HG02981 (cell line): ENCODE results near the gene RAD51B.

Source experiments
- ATAC-seq: cut with Tn5 transposase; IDR thresholded peaks from one replicate; pipeline ENCODE4 v1.9.1; 2021; ENCODE audit warnings: mild to moderate bottlenecking, moderate library complexity; ENCODE audit not compliant: unreplicated experiment

Gene RAD51B

GRCh38 chr14:68140076-68140741, 320.6 kb downstream of the RAD51B start:
- ATAC-seq, result no peak

DNA sequence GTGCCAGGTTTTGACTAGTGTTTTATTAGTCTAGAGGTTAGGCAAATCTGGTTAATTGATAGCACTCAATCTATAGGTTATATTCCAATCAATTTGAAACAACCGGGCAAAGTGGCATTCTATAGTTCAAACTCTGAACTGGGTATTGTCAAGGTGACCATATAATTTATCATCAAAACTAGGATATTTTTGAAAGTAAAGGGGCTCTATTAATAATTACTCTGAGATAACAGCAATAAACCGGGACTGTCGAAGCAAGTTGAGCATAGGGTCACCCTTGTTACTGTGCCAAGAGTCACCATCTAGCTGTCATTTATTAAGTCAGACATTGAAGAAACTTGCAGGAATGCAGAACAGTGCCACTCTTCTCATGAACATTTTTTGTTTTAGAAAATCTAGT, 321.2 kb downstream of the RAD51B start:
- ATAC-seq, result no peak

DNA sequence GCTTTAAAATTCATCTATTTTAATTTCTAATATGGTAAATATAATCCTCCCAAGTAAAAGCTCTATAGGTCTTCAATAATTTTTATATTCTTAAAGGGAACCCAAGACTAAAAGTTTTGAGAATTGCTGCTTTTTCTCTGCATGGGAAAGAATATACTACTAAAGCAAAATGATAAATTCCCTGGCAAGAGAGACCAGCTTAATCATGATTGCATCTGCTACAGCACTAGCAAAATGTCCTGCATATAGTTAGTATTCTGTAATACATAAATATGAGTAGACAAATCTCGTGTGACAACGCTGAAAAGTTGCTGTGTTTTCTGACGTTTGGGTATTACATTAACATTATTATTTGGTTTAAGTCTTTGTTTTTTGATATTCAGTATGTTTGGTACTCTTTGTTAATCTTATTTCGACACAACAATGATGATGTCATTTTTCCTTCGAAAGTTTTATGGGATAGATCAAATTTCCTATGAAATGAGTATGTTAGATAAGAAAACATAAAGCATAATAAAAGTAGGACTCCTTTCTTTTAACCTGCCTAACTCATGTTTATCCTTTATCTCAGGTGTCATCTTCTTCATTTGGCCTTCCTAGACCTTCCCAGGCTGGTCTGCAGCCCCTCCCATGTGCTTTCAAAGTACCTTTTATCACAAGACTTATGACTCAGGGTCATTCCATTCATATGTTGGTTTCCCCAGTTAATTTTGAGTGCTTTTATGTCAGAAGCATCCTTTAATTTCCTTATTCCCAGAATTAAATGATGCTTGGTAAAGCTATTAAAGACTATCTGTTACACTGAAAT, 321.9 kb downstream of the RAD51B start:
- ATAC-seq, result no peak

- no peak for ATAC-seq
These were observed 323.8 kb downstream of the RAD51B start for GRCh38 chr14:68143341-68143841.

- no peak for ATAC-seq
These were observed 324.6 kb downstream of the RAD51B start for GRCh38 chr14:68144051-68144681.

- no peak for ATAC-seq
These were observed 325.5 kb downstream of the RAD51B start for GRCh38 chr14:68145036-68145435.

DNA sequence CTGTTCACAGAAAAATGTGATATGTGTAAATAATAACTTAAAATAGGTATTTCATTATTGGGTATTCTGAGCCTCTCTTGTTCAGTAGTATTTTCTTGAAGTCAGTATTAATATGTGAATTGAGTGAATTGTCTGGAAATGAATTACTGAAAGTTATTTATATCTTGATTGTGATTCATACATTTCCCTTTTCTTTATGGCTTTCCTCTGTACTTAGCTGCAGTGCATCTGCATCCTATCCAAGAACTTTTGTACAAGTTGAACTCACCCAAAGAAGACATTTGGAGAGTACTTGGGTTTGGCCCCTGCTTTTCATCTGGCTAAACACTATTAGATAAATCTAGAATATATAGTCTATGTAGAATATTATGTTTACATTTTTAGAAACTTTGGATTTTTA, 326.0 kb downstream of the RAD51B start:
- ATAC-seq, result no peak

DNA sequence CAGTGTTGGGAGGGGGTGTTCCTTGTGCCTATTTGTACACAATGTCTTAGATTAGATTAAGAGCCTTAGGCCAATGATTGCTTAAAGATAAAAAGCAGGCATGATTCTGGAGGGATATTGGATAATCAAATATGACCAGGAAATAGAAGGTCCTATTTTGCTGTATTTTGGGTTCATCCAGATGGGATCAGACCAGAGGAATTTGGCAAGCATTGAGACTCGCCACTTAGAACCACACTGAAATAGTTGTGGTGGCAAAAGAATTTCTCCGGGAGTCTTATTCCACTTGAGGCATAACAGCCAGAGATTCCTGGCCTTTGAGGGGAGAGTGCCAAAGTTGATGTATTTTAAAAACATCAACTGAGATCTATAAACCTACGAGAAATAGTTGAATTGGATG, 327.2 kb downstream of the RAD51B start:
- ATAC-seq, result no peak

DNA sequence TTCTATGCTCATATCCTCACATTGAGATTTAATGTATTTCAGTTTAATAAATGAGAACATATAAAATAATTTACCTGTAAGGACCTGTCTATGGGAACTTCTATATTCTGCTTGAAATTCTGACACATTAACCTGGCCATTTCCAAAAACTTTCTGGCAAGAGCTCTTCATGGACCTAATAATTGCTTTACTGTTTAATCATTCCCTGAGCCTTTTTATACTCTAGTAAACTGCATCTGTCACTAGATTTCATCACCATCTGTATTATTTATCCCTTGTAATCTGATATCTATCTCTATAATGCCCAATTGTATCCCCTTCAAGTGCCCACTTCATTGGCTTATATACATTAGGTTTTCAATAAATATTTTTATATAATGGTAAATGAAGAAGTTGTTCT, 327.7 kb downstream of the RAD51B start:
- no peak for ATAC-seq

DNA sequence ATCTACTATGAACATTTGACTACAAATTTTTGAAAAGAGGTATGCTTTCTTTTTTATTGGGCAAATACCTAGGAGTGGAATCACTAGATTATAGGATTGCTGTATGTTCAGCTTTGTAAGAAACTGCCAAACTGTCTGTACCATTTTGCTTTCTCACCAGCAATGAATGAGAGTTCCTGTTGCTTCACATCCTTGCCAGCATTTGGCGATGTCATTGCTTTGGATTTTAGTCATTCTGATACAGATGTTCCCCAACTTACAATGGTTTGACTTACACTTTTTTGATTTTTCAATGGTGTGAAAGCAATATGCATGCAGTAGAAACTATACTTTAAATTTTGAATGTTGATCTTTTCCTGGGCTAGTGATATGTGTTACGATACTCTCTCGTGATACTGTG, 328.7 kb downstream of the RAD51B start:
- no peak for ATAC-seq

DNA sequence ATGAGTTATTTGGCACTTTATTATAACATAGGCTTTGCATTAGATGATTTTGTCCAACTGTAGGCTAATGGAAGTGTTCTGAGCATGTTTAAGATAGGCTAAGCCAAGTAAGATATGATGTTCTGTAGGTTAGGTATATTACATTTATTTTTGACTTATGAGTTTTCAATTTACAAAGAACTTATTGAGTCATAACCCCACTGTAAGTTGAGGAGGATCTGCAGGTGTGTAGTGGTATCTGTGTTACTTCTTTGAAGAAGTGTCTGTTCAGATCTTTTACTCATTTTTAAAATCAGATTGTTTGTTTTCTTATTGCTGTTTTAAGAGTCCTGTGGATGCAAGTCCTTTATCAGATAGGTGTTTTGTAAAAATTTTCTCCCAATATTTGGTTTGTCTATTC, 329.2 kb downstream of the RAD51B start:
- ATAC-seq, result no peak

DNA sequence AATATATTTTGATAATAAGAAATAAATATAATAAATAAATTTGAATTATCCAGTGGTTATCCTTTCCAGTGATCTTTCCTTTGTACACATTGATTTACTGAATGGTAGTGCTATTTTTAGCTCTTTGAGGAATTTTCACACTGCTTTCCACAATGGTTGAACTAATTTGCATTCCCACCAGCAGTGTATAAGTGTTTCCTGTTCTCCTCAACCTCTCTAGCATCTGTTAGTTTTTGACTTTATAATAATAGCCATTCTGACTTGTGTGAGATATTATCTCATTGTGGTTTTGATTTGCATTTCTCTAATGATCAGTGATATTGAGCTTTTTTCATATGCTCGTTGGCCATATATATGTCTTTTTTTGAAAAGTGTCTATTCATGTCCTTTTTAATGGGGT, 333.7 kb downstream of the RAD51B start:
- ATAC-seq, result no peak

DNA sequence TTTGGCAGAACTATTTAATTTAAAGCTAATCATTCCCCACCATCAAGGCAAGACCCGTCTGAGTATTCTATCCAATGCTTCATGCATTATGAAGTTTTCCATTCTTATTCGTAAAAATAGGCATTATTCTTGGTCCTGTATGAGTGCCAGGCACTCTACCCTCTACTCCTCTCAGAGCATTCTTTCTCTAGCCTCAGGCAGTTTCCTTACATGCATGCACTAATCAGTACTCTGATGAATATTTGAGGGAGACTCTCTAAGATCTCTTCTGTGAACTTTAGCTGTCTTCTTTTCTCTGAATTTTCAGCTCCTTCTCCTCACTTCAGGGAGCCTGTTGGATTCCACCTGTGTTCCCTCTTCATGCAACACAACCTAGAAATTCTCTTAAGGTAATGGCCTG, 334.7 kb downstream of the RAD51B start:
- ATAC-seq, result no peak

GRCh38 chr14:68157971-68158371, 338.4 kb downstream of the RAD51B start:
- no peak for ATAC-seq

DNA sequence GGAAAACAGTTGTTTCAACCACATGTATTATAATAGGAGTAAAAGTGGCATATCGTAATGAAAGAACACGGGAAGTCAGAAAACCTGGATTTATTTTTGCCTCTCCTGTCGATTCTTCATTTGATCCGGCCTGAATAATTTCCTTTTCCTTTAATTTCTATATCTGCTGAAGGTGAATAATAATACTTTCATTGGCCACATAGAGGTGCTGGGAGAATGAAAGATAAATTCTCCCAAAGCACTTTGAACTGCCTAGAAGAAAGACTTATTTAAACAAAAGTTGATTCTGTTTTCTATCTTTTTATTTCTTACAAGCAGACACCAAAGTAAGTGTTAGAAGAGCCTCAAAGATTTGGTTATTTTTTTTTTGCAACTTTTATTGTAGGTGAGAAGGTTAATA, 339.1 kb downstream of the RAD51B start:
- no peak for ATAC-seq

DNA sequence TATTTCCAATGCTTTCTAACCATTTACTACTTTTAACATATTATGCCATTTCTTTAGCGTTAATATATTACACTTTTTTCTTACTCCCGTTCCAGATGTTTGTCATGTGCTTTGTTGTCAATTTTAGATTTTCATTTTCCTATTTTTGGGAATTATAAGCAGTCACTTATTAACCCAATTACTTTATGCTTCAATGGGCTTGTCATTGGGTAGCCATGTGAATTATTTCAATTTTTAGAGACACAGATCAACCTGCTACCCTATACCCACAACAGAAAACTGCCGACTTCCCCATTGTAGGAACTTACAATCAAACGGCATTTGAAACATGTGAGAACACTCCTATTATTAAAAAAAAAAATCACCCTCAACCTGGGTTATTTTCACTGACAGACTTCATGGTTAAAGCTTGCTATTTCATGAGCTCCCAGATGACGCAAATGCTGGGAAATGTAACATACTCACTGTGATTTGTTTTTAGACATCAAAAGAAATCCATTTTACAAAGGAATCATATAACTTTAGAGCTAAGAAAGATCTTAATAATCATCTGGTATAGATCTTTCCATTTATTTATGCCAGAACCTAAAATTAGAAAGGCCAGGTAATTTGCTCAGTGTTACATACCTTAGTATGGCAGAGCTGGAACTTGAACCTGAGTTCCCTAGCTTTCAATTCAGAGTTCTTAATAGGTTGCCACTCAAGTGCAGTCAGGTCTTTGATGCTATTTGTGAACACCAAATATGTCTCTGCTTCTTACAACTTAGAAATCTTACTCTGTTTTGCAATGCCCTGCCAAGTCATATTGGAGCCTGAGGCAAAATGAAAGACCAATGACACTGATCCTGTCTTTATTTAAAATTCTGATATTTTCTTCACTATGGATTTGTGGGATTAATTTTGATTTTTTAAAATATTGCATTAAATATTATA, 340.4 kb downstream of the RAD51B start:
- ATAC-seq, result no peak

DNA sequence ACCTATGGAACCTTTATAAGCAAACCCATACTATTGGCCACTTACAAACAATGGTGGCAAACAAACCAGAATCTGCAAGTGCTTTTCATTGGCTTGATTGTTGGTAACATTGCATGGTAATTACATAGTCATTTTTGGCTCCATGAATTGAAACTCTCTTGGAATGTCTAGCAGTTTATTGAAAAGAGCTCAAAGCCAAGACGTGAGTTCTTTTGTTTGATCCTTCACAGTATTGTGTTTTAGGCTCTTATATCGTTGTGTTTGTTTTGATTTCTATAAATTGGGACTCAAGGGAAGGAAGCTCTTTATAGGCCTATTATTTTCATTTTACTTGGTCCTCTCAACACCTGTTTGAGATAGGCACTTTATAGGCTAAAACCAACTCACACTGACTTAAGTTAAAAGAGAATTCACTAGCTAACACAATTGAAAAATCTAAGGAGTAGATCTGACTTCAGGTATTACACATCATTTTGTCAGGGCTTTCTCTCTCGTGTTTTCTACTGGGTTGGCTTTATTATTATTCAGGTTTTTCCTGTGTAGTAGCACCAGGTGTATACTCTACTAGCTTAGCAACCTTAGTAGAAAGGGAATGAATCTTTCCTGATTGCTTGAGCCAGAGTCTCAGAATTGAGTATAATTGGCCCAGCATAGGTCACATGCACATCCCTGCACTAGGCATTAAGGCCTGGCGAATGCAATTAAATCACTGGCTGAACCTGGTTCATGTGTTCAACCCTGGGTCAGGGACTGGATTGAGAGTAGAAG, 341.4 kb downstream of the RAD51B start:
- ATAC-seq, result no peak

GRCh38 chr14:68162887-68163286, 343.3 kb downstream of the RAD51B start:
- no peak for ATAC-seq

- ATAC-seq, result no peak
These were observed 345.1 kb downstream of the RAD51B start for GRCh38 chr14:68164711-68165113.

GRCh38 chr14:68165274-68165843, 345.8 kb downstream of the RAD51B start:
- no peak for ATAC-seq
